Activated T-cell treated with anti-CD3 and anti-CD28 coated beads for 4 hours (primary cell): ENCODE measurements around the gene NEU1.
"Not testable (repeated sequence)": the region's sequence is repeated elsewhere in the genome, so short reads cannot be mapped to it uniquely, and the experiment has no call there.

ENCODE experiments used
- DNase-seq: peaks from one replicate; pipeline ENCODE4 v3.0.0-alpha.2; 2020

NEU1 gene

DNA sequence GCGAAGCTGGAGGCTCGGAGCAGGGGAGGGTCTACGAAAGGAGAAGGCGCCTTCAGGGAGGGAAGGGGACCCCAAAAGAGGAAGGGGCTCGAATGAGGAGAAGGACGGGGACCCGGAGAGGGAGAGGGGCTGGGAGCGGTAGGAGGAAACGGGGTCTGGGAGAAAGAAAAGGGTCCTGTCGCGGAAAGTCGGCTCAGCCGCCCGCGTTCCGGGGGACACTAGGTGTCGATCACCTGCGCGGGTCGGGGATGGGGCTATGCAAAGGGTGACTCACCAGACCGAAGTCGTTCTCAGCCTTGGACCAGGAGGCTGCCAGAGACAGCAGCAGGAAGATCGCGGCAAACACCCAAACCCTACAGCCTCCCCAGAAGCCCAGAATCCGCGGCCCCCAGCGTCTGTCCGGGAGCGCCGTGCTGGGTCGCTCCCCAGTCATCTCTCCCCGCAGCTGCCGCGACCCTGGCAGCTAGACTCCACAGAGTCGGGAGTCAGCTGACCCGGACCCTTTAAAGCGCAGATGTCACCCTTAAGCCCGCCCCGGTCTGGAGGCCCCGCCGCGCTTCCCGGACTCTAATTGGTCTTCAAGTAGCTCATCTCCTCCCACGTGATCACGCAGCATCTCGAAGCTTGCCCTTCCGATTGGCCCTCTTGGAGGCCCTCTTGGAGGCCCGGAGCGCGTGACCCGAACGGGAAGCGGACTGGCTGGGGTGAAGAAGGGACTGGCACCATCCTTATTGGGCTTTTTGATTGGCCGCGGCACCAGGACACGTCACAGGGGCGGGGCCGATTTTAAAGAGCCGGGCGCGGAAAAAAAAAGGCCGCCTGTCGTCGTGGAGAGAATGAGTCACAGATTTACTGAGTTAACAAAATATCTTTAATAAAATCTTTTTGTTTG, at the start of gene NEU1:
TSS of gene NEU1 (minus strand) at position 478 of the 892 bp plus-strand sequence. CDS start at position 433, 45 bp downstream.
- peak; percentile 98 for DNase-seq

DNA sequence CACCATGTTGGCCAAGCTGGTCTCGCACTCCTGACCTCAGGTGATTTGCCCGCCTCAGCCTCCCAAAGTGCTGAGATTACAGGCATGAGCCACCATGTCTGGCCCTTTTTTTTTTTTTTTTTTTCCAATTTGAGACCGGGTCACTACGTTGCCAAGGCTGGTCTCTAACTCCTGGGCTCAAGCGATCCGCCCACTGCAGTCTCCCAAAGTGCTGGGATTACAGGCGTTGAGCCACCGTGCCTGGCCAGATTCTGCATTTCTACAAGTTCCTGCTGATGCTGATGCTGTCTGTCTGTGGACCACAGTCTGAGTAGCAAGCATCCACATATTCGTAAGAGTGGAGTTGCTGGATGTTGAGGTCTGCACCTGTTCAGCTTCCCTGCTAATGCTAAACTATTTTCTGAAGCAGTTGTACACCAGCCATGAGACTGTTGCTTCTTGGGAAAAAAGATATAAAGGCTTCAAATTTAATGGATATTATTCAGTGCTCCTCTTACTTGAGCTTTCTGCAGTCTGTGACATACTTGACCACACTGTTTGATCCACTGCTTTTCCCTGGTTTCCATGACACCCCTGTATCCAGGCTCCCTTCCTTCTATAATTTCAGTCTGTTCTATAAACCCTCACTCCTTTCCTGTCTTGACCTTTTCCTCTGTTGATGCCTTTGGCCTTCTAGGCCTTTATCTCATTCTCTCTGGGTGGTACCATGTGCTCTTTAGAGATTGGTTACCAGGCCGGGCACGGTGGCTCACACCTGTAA, 49.4 kb upstream of the NEU1 start:
- no peak for DNase-seq

DNA sequence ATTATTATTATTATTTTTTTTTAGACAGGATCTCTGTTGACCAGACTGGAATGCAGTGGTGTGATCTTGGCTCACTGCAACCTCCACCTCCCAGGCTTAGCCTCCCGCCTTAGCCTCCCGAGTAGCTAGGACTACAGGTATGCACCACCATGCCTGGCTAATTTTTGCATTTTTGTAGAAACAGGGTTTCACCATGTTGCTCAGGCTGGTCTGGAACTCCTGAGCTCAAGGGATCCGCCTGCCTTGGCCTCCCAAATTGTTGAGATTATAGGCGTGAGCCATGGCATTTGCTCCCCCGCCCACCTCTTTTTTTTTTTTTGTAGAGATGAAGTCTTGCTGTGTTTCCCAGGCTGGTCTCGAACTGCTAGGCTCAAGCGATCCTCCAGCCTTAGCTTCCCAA, 46.7 kb upstream of the NEU1 start:
- DNase-seq = not testable (repeated sequence)

DNA sequence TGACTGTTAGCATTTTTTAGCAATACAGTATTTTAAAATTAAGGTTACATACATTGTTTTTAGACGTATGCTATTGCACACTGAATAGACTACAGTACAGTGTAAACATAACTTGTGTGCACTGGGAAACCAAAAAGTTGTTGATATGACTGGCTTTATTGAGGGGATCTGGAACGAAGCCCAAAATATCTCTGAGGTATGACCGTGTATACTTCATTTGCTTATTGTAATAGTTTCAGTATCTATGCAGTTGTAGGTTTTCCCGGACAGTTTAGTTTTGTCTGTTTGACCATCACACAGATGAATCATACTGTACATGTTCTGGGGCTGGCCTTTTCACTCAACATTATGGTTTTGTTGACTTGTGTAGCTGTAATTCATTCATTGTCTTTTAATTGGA, 46.2 kb upstream of the NEU1 start:
- DNase-seq = no peak

DNA sequence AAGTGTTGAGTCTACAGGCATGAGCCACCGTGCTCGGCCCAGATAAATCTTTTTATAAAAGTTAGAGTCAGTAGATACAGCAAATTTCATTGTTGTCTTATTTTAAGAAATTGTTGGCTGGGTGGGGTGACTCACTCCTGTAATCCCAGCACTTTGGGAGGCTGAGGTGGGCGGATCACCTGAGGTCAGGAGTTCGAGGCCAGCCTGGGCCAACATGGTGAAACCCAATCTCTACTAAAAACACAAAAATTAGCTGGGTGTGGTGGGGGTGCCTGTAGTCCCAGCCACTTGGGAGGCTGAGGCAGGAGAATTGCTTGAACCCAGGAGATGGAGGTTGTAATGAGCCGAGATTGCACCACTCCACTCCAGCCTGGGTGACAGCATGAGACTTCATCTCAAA, 45.6 kb upstream of the NEU1 start:
- not testable (repeated sequence) for DNase-seq

DNA sequence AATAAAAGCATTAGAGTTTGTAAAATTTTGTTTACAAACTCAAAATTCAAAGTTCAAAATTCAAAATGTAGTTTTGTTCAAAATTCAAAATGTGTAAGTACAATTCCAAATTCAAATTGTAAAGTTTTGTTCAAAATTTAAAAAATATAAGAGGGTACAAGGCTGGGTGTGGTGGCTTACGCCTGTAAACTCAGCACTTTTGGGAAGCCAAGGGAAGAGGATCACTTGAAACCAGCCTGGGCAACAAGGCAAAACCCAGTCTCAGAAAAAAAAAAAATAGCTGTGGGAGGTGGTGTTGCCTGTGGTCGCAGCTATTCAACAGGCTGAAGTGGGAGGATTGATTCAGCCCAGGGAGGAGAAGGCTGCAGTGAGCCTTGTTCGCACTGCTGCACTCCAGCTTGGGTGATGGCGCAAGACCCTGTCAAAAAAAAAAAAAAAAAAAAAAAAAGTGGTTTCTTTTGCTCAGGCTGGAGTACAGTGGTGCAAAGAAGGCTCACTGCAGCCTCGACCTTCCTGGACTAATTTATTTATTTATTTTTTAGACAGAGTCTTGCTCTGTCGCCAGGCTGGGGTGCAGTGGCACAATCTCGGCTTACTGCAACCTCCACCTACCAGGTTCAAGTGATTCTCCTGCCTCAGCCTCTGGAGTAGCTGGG, 44.7 kb upstream of the NEU1 start:
- DNase-seq = no peak

DNA sequence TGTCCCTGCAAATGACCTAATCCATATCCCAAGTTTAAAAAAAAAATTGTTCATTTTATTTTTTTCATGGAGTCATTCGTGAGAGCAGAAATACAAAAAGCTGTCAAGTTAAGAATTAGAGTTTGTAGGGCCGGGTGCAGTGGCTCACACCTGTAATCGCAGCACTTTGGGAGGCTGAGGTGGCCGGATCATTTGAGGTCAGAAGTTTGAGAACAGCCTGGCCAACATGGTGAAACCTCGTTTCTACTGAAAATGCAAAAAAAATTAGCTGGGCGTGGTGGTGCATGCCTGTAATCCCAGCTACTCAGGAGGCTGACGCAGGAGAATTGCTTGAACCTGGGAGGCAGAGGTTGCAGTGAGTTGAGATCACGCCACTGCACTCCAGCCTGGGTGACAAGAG, 44.1 kb upstream of the NEU1 start:
- DNase-seq = not testable (repeated sequence)

DNA sequence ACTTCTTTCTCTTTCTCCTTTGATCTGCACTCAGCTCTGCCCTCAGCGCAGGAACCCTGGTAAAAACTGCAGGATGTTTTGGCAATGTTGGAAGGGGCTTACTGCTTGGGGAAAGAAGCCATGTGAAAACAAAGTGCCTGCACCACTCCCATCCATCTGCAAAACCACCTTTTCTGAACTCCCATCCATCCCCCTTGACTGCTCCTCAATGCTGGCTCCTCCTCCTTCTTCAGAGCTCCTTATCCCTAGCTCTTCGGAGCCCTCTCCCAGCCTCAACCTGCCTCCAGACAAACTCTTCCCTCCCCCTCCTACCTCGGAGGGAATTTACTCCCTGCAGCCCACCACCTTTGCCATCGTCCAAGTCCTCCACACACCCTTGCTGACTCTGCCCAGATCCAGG, 43.5 kb upstream of the NEU1 start:
- no peak for DNase-seq

DNA sequence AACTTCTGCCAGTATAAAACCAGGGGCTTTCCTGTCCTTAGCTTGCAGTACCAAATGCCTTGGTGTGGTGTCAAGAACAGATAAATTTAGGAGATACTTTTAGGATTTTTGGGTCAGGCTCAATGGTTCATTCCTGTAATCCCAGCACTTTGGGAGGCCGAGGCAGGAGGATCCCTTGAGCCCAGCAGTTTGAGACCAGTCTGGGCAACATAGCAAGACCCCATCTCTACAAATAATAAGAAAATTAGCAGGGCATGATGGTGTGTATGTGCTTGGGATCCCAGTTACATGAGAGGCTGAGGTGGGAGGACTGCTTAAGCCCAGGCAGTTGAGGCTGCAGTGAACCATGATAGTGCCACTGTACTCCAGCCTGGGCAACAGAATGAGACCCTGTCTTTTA, 42.4 kb upstream of the NEU1 start:
- DNase-seq = no peak

DNA sequence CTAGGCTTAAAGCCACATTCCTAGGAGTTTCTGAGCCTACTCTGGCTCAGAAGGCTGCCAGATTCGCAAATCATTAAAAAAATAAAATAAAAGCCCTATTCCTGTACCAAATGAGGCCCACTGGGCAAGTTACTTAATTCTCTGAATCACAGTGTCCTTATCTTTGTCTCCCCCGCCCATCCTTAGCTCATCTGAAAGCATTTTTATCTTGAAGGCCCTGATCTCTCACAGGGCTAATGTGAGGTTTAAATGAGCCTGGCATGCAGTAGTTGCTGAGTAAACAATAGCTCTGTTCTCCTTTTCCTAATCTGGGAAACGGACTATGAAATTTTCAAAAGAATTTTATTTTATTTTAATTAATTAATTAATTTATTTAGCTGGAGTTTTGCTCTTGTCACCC, 41.3 kb upstream of the NEU1 start:
- DNase-seq = no peak

DNA sequence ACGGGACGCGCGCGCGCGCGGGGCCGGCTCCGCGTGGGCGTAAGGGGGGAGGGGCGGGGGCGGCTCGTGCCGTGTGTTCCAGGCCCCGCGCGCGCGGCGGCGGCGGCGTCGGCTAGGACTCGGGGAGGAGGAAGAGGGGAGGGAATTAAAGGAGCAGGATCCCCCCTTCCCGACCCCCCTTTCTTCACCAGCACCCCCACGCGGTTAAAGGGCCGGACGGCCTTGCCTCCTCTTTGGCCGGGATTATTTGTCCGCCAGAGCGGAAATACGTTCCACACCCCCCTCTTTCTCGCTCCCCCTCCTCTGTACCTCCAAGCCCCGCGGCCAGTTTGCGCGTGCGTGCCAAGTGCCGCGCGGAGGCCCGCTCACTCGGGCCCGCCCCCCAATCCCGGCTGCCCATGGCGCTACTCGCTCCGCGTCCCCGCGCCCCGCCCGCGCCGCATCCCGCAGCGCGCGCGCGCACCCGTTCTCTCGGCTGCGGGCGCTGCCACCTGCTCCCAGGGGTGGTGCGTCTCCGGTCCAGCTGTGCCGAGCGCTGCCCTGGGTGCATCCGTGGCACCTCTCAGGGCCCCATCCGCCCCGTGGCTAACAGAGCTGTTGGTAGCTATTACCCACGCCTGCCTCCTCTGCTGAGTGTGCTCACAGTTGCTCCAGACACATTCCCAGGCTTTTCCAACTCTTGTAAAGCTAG, 39.5 kb upstream of the NEU1 start, which contains the start of gene ZBTB12:
TSS of gene ZBTB12 (minus strand) at position 134 of the 691 bp plus-strand sequence. CDS start 781 bp downstream, outside the sequence.
- DNase-seq = peak; percentile 70

DNA sequence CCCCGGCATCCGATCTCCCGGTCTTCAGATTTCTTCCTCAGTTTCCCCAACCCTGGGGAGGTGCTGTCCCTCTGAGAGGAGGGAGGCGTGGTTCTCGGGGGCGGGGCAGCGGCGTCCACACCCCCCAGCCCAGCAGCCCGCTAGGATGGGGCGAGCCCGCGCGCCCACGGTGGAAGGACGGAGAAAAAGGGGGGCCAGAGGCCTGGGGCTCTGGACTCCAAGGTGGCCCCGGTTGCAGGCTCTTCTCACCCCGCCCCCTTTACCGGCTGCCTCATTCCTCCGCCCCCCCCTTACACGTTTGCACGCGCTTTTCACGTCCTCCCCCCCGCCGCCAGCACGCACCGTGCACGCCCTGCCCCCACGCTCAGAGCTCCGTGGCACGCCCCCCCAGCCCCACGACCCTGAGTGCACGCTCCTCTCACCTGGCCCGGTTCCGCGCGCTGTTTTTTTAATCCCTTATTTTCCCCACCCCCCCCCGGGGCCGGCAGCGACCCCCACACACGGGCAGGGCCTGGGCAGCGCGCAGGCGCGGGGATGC, 38.9 kb upstream of the NEU1 start:
- DNase-seq = peak; percentile 54

DNA sequence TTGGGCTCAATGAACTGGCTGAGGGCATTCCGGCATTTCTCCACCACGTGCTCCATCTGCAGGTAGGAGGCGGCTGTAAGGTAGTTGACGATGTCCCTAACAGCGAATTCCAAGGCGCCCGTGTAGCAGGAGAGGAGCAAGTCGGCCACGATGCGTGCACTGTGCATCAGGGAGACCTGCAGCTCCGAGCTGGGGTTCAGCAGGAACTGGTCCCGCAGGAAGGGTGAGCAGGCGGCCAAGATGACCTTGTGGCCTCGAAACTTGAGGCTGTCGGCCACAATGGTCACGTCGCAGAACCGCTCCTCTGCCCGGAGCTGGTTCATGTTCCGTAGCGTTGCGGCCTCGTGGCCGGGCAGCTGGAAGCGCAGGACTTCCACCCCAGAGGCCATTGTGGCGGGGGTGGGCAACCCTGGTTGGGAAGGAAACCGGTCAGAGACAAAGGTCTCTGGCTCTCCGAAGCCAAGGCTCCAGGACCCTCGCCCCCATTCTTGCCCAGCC, 38.3 kb upstream of the NEU1 start:
- DNase-seq = no peak

DNA sequence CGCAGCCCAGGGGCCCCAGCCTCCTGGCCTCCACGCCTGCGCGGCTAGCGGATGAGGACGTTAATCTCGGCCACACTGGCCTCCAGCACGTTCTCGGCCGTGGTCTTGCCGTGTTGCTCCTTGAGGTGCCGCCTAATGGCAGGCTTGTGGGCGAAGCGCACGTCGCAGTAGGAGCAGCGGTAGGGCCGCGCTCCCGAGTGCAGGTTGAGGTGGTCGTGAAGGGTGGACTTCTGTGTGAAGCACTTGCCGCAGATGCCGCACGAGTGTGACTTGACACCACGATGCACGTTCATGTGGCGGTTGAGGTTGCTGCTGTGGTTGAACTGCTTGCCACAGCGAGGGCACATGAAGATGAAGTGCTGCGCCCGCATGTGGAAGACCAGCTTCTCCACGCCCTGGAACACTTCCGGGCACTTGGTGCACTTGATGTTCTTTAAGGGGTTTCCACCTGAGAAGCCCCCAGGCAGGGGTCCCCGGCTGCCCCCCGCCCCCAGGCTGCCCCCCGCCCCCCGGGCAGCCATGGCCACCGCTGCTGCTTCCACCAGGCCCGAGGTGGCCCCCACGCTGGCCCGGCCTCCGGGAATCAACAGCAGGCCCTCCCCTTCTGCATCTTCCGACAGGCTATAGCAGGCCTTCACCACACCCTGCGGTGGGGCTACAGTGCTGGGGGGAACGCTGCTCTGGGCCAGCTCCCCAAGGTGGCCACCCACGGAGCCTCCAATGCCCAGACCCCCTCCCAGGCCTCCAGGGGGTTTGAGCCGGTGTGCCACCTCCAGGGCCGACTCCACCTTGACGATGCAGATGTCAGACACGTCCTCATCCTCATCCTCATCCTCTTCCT, 37.5 kb upstream of the NEU1 start:
- no peak for DNase-seq

DNA sequence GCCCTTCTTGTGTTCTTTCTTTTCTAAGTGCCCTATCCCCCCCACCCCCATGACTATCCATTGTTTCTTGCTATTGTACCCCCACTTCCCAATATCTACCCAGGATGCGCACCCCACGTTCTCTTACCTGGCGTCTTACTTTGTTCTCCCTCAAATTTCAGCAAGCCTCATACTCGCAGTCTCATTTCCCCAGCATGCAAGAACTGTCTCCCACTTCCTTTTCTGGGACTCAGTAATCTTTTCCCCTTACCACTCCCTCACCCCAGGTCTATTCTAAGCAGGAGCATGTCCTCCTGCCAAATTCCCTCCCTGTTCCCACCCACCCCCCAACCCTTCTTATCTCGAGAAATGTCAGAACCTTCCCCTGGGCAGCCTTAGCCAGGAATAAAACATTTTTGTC, 36.6 kb upstream of the NEU1 start:
- DNase-seq = no peak

DNA sequence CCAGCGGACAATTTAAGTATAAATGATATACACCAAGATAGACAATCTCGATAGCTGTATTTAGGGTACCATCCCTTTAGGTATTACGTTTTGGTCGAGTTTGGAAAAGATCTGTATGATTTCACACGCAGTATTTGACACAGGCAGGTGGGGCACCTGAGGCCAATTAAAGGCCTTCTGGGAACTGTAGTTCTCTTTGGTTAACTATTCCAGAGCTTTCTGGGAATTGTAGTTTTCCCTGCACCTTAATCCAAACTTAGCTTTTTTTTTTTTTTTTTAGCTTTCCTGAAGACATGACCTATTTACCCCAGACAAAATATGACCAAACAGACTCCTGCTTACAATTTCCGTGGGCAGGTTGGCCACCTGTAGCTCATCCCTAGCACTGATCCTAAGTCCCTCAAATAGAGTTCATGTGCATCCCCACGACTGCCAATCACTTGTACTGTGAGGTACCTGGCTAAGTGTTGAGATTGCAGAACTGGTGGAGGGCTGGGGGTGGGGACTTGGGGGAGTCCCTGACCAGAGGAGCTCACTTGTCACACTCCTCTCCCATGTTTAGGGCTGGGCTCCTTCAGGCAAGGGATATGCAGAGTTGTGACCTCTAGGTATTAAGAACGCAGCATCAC, 35.9 kb upstream of the NEU1 start:
- DNase-seq = no peak

DNA sequence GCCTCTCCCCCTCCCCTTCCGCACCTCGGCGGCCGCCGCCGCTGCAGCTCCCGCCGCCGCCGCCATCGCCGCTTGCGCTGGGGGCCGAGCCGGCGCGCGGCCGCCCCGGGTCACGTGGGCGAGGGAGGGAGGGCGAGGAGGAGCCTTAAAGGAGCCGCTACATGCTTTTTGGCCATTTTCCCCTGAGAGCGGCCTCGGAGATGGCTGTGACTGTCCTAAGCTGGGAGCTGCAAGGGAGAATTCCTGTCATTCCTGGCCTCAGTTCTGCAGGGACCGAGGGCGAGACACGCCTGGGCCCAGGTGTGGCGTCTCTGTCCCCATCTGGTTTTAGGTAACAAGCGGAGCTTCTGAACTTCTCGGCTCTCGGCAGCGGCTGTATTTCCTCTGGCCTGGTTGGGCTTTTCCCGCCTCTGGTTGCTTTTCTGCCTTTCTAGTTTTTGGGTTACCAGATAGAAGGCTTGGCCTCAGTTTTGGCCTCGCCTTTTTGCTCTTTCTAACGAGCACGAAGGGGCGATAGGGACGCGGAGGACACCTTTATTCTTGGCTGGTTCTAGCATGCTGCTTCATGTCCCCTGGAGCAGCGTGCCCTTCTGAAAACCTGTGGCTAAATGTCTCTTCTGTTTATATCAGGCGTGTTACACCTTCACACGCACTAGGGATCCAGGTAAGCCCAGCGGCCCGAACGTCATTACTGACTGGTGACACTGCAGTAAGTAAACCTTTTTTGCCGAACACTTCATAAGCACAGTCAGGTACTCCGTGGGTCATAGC, 35.2 kb upstream of the NEU1 start, which contains the start of gene EHMT2:
TSS of gene EHMT2 (minus strand) at position 87 of the 771 bp plus-strand sequence. CDS start at position 66, 21 bp downstream.
- DNase-seq = peak; percentile 76

DNA sequence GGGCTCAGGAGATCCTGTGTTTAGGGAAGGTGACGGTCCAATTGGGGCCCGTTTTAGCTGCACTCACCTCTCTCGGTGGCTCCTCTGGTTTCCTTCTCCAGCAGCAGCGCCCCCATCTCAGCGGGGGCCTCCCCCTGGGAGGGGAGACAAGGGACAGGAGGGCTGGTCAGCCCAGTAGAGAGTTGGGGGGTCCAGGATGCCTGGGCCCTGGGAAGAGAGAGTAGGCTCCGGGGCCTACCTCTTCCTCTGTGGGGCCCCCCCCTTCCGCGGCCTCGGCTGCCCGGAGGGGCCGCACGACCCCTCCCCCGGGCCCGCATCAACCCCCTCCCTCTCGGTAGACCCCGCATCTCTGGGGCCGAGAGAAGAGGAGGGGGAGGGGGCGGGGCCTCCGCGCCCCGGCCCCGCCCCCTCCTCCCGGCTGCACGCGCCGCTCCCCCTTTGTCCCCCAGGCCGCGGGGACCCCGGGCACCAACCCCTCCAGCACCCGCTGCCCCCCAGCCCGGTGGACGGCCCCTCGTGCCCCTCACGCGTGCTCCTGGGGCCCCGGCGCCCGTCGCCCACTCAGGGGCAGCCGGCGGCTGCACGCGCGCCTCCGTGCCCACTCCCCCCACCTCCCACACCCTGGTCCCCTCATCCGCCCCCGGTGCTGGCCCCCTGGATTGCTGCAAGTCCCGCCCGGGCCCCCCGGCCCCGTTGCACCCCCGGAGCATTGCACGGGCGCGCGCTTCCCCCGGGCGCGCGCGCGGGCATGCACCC, 34.4 kb upstream of the NEU1 start:
- no peak for DNase-seq

DNA sequence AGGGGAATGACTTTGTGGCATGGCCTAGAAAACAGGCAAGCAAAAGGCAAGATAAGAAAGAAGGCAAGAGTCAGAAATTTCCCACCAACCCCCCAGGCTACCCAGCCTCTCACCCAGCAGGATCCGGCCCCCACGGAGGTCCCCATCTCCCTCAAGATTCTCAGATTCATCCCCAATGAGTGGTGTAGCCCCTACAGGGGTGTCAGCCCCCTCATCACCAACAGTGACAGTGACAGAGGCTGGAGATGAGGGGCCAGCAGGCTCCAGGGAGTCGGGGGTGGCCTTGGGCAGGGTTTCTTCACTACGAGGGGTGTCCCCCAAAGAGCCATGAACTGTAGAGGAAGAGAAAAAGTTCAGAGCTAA, 33.9 kb upstream of the NEU1 start:
- DNase-seq = no peak
